HPDE6-E6E7 (cell line): ENCODE data around the gene DERL2.

Experiments used
- DNase-seq: peaks from one replicate; pipeline ENCODE4 v3.0.0; 2011; ENCODE audit warnings: missing footprints; ENCODE audit errors: extremely low spot score

Gene DERL2

DNA sequence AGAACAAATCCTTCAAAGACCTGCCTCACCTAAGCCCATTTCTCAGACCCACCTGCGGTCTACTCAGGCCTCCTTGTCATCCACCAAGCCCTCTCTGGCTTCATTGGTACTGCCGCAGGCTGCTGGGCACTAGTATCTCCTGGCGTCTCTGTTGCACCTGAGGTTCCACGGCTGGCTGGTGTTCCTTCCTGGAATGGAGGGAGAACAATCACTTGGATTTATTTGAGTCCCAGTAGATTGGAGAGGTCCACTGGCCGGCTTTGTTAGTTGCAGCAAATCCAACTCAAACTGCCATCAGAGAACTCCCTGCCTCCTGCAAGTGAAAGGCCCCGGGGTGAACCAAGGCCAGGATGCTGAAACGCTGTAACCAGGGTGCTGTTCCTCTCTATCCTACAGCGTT is 15.7 kb upstream of the DERL2 start:
- no peak for DNase-seq

DNA sequence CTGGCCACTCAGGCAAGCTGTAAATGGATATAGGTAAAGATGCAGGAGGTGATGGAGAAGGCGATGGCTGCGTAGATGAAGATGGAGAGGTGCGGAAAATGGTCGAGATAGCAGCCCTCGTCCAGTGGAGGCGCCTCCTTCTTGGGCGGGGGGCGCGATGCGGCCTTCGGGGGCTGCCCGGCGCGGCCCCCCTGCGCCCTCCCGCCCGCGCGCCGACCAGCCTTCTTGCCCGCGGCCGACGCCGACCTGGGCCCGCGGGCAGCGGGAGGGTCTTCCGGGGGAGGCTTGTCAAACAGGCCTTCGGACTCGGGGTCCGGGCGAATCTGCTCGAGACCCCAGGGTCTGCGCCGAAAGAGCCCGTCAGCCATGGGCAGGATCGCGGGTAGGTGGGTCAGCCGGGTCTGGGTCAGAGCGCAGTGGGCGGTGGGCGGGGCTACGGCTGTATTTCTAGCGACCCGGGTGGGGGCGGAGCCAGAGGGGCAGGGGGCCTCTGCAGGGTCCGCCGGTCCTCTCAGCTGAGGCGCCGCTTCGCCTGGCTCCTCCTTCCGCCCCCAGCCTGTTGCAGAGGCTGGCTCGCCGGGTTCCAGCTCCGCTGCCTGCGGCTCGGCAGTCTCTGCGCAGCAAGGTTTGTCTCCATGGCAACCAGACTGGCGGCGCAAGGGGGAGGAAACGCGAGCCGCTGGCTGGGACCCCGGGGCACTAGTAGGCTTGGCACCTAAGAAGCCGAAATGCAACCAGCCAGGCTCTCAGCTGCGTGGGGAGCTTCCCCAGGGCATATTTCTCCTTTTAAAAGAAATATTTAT is 14.8 kb upstream of the DERL2 start:
- no peak for DNase-seq

DNA sequence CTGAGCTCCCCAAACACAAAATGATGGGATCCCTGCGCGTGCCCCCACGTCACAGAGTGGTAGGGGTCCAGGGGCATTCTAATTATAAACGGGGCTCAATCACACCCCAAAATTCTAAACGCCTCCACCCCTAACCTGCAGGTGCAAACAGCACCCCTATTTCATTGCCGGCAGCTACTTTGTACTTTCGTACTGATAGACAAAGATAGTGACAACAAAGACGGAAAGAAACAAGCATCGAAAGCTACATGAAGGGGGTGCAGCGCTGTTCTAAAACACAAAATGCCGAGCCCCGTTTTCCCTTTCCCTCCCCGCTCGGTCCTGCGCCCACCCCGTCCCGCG is 14.2 kb upstream of the DERL2 start:
- no peak for DNase-seq

DNA sequence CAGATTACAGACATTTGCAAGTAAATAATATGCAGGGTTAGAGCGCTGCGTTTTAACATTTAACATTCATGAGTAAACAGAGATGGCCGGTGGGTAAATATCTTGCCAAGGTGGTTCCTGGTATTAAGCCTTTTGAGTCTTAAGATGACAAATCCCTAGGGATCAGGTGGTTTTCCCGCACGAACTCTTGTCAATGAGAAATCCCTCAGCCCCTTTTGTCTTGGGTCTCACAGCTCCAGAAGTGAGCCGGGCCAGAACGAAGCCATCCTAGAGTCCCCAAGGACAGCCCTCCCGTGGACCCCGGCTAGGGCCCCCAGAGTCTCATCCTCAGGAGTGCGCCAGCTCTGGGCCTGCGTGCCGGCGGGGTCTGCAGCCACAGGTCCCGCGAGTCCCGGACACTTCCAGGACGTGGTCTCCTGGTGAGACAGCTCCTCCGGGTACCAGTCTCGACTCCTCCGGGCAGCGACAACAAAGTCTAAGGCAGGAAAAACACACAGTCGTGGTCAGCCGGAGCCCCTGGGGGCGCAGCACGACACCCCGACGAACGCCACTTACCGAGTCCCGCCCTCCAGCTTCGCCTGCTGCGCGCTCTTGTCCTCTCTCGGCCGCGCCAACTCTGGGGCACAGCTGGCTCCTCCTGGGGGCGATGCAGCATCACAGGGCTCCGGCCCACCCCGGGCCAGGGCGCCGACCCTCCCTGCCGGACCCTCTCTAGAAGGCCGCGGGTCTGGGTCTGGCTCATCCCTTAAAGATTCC is 13.7 kb upstream of the DERL2 start:
- DNase-seq, result no peak

DNA sequence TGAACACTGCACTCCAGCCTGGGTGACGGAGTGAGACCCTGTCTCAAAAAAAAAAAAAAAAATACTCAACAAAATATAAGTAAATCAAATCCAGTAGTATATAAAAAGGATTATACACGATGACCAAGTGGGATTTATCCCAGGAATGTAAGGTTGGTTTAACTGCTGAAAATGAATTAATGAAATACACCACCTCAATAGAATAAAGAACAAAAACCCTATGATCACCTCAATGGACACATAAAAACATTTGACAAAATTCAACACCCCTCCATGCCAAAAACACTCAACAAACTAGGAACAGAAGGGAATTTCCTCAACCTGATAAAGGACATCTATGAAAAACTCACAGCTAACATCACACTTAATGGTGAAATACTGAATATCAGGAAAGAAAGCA is 7.0 kb upstream of the DERL2 start:
- DNase-seq, result no peak

DNA sequence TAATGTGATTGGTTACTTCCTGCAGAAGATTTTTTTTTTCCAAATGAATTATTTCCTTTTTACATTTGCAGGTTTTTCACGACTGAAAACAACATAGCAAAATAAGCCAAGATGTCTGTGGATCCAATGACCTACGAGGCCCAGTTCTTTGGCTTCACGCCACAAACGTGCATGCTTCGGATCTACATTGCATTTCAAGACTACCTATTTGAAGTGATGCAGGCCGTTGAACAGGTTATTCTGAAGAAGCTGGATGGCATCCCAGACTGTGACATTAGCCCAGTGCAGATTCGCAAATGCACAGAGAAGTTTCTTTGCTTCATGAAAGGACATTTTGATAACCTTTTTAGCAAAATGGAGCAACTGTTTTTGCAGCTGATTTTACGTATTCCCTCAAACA is 2.8 kb upstream of the DERL2 start:
- DNase-seq, result no peak

DNA sequence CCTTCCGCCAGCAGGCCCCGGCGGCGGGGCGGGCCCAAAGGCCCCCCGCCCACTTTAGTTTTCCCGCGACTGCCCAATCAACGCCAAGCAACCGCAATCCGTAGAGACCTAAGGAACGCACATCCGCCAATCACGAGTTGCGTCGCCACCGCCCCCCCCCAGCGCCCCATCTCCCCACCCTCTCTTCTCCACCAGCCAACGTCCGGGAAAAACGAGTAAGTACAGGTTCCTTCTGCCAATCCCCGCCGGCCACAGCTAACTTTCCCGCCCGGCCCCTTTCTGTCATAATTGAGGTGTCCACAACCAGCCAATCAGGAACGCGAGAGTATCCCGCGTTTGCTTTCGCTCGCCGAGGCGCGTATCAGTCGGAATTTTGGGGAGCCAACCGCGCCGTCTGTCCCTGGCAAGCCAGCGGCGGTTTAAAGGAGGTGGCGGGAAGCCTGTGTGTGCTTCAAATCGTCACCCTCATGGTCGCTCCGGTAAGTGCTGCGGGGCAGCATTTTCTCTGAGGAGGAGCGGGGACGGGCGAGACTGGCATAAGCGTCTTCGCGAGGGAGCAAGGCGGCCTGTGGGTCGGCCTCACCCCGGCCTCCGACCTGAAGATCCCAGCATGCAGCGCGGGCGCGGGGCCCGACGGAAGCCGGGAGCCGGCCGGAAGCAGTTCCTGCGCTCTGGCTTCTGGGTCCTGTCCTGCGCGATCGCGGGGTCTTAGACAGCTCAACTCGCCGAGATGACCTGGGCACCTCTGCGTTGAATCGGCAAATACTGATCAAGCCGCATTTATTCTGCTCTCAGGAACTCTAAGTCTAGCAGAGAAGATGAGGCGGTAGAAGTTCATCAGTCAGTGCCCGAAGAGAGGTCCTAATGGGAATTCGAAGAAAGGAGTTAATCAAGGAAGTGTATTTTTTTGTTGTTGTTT is 487 bp upstream of the DERL2 start, which contains the start of gene MIS12:
MIS12 (plus strand) TSS at position 361 of the 919 bp plus-strand sequence. CDS start 2,297 bp downstream, outside the sequence.
- DNase-seq, result peak; percentile 98

DNA sequence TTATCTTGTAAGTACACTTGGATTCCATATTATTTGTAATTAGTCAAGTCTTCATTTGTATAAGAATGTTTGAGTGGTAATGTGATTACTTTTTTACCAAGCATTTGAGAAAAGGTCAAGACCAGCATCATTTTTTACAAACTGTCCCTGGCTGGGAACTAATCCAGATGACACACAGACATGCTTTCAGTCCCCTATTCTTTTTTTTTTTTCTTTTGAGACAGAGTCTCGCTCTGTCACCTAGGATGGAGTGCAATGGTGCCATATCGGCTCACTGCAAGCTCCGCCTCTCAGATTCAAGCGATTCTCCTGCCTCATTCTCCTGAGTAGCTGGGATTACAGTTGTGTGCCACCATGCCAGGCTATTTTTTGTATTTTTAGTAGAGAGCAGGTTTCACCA is 4.5 kb downstream of the DERL2 start:
- no peak for DNase-seq

DNA sequence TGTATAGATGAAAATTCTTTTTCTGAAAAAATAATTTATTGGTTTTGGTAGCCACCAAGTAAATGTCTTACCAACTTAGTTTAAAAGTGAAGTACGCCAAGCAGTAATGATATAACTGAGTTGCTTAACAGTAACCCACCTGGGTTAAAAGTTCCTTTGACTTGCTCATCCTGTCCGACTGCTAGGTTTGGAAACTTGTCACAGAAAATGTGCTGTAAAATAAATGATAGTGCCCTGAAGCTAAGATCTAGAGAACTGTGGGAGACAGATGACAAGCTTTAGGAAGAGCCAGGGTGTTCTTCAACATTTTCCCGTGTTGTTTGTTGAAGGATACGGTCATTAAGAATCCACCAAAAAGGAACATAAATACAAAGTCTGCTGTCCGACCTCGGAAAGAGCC is 5.0 kb downstream of the DERL2 start:
- no peak for DNase-seq

DNA sequence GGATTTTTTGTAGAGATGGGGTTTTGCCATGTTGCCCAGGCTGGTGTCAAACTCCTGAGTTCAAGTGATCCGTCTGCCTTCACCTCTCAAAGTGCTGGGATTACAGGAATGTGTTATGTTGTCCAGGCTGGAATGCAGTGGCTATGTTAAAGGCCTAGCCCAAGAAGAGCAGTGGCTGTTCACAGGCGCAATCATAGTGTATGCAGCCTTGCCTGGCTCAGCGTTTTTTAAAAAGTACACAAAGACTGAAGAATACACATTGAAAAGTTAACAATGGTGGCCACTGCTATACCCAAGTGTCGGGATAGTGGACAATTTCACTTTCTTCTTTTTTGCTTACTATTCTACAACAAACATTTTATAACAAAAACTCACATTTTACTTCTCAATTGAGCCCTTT is 7.0 kb downstream of the DERL2 start:
- DNase-seq, result no peak

DNA sequence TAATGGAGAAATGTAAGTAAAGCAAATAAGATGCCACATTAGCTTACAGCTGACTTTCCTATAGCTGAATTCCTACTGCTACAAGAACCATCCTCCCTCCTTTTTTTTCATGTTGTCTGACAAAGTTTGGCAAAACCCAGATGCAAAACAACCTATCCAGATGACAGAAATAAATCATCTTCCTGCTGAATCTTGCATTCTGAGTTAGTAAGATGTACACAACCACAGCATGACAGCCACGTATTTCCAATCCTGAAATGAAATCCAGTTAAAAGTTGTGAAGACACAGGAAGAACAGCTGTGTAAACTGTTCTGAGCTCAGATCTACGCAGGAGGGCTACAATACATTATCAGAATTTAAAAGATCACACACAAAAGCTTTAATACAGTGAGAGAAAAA is 12.1 kb downstream of the DERL2 start:
- no peak for DNase-seq

DNA sequence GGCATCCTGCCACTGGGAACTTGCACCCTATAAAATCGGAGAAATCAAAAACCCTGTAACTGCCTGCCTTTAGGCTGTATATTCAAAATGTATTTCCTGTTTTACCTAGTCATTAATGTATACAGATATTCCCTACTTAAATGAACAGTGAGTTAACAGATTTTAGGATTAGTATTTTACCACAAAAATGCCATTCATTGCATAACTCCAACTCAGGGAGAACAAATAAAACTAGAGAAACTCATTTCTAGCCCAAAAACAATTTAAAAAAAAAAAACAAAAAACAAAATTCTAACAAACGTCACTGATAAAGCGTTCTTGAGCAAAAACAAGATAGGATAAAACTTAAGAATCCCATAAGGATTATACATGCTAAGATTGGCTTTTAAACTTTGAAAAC is 13.5 kb downstream of the DERL2 start:
- DNase-seq, result no peak

DNA sequence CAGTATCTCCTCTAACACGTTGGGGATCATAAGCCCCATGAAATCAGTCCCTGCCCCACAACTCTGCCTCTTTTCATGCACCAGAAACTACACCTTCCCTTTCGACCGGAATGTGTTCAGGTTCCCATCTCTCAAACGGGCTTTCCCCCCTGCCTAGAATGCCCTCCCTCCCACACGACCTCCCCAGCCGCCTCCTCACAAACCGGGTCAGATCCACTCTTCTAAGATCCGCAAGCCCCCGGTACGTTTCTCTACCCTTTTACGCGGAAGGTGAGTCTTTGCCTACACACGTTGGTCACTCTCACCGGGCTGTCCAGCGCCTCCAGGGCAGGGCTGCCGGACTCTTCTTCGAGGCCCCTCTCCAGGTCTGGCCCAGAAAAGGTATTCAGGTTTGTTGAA is 17.9 kb downstream of the DERL2 start:
- peak; percentile 7 for DNase-seq

DNA sequence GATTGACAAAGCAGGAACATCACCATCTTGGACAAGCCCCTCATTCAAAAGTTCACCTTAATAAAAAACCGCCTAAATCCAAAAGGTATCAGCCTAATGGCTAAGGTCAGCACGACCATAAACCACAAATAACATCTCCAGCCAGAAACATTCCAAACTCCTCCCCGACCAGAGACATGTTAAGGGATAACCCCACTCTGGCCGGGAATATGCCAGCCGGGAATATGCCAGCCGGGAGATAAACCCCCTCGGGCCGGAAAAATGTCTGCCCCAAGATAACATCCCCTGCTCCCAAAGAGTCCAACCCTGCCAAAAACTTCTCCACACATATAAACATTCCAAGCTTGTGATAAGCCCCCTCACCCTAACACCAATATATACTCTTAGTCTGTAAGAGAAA is 18.6 kb downstream of the DERL2 start:
- DNase-seq, result no peak

DNA sequence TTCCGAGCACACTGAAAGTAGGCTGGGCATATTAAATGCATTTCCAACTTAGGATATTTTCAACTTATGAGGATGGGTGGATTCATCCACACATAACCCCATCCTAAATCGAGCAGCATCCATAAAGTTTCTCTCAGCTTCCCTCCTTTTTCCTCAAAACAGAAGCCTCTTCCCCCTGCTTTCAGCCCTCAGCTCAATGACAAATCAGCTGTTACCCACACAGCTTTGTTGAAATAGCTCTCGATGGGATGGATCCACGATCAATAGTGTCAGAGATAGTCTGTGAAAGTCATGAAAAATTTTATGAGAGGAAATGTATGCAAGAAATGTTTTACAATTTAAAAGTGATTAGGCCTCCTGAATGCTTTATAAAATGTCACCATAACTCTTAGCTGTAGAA is 19.7 kb downstream of the DERL2 start:
- no peak for DNase-seq

DNA sequence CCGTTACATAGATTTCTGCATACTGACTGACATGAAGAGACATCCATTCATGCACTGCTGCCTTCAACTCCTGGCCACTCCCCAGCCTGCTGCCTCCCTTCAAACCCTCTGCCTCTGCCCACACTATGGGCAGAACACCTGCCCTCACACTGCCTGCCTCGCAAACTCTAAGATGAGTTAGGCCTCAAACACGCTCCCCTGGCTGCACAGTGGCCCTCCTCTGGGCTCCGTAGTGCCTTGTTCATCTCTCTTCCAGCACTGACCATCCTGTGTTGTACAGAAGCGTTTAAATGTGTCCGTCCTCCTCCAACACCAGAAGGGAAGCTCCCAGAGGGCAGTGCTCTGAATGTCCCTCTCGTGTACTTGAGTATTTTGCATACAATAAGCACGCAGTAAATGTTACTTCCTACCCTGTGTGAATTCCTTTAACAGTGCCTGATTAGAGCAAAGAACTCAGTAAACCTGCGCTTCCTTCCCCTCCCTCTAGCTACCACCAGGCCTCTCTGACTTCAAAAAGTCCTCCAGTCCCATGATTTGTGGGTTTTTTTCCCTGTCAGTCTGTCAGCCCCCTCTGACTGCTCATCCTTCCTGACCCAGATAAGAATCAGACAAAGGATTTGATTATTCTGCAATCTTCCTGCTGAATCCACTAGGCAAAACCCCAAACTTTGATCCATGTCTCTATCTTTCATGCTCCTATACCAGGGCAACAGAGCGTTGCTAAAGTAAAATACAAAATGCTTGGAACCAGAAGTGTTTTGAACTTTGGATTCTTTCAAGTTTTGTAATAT is 21.1 kb downstream of the DERL2 start:
- DNase-seq, result no peak

DNA sequence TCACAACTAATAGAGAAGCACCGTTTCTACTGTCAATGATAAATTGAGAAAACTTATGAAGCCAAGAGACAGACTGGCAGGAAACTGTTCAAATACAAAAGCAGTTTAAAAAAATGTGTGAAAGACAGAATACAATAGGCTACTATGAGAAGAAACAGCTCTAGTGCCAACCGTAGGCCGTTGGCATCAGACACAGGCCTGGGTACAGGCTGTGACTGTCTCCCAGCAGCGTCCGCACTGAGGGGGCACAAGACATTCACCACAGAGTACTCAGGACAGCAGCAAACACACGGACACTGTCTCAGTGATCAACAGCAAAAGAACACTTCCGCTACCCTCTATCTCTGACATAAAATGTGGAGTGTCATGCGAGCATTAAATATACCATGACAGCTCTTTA is 39.2 kb downstream of the DERL2 start:
- no peak for DNase-seq

DNA sequence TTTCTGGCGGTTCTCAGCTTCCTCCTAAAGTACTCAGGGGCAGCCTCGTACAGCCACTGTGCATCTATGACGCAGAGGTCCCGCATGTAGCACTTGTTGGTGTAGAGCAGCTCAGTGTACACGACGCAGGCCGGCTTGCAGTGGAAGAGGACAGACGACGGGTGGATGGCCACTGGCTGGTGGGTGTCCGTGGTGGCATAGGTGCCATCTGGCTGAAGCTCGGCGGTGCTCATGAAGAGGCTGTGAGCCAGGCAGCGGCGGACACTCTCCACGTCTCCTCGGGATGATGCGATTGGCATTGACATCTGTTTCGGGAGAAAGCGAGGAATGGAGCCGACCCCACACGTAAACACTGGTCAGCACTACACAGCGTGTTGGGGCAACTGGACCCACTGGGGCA is 41.8 kb downstream of the DERL2 start:
- DNase-seq, result no peak

DNA sequence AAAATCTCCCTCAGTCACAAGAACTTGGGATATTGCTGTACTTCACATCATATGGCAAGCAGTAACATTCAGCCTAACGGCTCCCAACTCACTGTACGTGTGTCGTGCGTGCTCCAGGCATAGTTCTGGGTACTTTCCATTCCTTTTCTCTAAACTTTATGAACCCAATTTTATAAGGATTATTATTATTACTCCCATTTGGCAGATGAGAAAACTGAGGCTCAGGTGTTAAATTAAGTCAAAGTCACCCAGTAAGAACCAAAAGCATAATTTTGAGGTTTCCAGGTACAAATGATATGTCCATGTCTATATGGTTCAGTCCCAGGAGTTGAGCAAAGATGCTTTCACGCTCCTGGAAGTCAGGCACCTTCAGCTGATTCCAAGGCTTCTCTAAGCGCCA is 42.2 kb downstream of the DERL2 start:
- no peak for DNase-seq

DNA sequence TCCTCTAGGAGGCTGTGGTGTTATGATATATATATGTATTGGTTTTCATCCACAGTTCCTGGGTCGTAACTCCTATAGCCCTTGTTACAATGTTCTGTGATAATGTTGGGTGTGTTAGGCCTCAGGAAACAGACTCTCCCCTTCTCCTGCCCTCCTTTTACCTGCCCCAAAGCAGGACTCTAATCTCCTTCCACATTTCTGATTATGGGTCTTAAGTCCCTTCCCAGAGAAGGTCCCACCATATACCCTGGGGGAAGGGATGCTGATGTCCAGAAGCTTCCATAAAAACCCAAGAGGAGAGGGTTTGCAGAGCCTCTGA is 46.6 kb downstream of the DERL2 start:
- DNase-seq, result no peak

DNA sequence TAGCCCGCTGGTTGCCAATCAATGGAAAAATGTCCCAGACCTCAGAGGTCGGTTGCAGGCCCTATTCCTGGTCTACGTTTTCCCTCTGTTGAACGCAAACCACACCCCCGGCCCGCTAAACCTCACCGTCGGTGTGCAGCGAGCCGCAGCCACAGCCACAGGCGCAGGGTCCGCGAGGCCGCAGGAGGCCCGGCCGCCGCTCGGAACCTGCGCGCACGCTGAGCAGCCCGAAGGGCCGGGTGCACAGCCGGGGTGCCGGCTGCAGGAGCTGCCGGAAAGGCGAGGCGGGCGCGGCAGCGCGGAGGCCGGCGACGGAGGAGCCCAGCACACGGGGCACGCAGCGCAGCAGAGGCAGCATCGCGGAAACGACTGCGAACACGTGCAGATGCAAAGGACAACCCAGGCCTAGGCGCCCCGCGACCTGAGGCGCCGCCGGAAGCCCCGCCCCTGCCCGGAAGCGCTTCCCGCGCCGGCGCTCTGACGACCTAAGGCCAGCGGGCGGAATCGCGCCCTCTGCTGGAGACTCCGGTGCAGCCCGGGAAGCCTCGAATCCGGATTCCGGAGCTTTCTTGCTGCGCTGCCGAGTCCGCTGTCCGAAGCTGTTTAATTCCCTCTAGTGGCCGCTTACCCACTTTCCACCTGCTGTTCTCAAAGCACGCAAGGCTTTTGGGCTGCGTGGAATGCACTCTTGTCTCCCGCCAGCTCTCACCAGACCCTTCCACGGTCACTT is 47.1 kb downstream of the DERL2 start, which contains the start of gene C1QBP:
C1QBP (minus strand) TSS at position 440 of the 730 bp plus-strand sequence; CDS start at position 358, 82 bp downstream.
- DNase-seq, result peak; percentile 88
